ENCODE measurements around the gene CLASP1.

DNA sequence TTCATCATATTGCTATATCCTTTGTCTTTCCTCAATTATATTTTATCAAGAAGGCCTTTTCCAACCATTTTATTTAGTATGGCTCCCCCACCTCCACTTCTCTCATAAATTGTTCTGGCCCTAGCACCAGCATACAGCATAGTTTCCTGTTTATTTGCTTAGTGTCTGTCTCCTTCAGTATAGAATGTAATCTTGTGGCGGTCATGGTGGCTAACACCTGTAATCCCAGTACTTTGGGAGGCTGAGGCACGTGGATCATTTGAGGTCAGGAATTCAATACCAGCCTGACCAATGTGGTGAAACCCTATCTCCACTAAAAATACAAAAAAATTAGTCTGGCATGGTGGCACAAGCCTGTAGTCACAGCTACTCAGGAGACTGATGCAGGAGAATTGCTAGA lies 39.6 kb upstream of the CLASP1 start:
- TF ChIP-seq, protein P1, sequence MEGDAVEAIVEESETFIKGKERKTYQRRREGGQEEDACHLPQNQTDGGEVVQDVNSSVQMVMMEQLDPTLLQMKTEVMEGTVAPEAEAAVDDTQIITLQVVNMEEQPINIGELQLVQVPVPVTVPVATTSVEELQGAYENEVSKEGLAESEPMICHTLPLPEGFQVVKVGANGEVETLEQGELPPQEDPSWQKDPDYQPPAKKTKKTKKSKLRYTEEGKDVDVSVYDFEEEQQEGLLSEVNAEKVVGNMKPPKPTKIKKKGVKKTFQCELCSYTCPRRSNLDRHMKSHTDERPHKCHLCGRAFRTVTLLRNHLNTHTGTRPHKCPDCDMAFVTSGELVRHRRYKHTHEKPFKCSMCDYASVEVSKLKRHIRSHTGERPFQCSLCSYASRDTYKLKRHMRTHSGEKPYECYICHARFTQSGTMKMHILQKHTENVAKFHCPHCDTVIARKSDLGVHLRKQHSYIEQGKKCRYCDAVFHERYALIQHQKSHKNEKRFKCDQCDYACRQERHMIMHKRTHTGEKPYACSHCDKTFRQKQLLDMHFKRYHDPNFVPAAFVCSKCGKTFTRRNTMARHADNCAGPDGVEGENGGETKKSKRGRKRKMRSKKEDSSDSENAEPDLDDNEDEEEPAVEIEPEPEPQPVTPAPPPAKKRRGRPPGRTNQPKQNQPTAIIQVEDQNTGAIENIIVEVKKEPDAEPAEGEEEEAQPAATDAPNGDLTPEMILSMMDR (IDR thresholded peaks at IDR 0.05) = no peak
- no peak for TF ChIP-seq EP300 (IDR thresholded peaks at IDR 0.05)

Data from stomach (tissue), 4 donors.